ENCODE results near the gene SORBS1. TPM values are rescaled to one million over a fixed set of nuclear protein-coding genes. Genes with fewer than 3 reads are reported as not detected.

The SORBS1 gene
- total RNA-seq, 1 donor from 2014 or later, result 221 TPM

DNA sequence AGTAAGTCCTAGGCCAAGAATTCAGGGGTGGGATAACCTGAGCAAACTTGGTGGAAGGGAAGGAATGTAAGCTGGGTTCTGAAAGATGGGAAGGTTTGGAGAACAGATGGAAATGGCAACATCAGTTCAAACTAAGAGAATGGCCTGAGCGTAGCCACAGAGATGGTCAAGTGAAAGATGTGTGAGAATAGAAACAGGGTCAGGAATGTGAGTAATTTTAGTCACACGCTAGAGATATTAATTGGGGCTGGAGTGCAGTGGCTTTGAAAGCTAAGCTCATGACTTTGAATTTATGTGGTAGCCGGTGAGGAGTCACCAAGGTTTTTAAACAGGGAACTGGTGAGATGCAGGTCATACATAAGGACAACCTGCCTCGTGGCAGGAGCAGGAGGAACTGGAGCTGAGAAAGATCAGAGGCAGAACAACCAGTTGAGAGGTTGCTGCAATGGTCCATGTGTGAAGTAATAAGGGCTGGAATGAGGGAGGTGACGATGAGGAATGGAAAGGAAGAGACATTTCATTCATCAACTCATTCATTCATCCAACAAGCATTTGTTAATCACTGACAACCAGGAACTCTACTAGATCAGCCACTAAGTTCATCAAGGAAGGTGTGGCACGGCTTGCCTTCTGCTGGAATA, 12.9 kb upstream of the SORBS1 start:
- no peak overlapping the region for H3K4me3 Mint-ChIP-seq (ENCODE audit: unreplicated experiment)
- H3K27me3 Mint-ChIP-seq (ENCODE audit: unreplicated experiment), result peaks cover 1% of the 10 kb centered on the region
- H3K36me3 Mint-ChIP-seq (ENCODE audit: unreplicated experiment), result no peaks in the 10 kb centered on the region
- no peak for DNase-seq
- peaks cover 16% of the 10 kb centered on the region for H3K4me1 Mint-ChIP-seq (ENCODE audit: low read depth, unreplicated experiment)
- no peak overlapping the region for H3K27ac Mint-ChIP-seq (ENCODE audit: unreplicated experiment)
- TF ChIP-seq, protein P1, sequence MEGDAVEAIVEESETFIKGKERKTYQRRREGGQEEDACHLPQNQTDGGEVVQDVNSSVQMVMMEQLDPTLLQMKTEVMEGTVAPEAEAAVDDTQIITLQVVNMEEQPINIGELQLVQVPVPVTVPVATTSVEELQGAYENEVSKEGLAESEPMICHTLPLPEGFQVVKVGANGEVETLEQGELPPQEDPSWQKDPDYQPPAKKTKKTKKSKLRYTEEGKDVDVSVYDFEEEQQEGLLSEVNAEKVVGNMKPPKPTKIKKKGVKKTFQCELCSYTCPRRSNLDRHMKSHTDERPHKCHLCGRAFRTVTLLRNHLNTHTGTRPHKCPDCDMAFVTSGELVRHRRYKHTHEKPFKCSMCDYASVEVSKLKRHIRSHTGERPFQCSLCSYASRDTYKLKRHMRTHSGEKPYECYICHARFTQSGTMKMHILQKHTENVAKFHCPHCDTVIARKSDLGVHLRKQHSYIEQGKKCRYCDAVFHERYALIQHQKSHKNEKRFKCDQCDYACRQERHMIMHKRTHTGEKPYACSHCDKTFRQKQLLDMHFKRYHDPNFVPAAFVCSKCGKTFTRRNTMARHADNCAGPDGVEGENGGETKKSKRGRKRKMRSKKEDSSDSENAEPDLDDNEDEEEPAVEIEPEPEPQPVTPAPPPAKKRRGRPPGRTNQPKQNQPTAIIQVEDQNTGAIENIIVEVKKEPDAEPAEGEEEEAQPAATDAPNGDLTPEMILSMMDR (IDR thresholded peaks at IDR 0.05; ENCODE audit: partially characterized antibody, unreplicated experiment), result no peak
- H3K9me3 Mint-ChIP-seq (ENCODE audit: unreplicated experiment), result no peaks in the 10 kb centered on the region

DNA sequence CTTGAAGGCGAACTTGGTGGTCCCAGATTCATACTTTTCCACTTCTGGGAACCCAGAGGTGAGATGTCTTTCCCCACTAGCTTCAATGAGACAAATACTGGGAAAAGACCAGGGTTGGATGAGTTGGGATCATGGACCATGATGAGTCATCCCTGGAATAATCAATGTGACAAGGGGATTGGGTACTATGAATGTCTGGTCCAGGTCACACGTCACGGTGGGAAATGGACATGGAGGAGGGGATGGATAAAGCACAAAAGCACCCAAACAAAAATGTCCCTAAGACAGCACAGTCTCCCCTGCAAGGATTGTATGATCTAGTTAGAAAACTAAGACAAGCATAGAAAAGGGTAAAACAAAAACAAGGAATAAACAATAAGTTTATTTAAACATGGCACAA, 12.4 kb upstream of the SORBS1 start:
- no peaks in the 10 kb centered on the region for H3K9me3 Mint-ChIP-seq (ENCODE audit: unreplicated experiment)
- H3K27me3 Mint-ChIP-seq (ENCODE audit: unreplicated experiment), result peaks cover 1% of the 10 kb centered on the region
- peak overlapping the region; percentile 5 for H3K27ac Mint-ChIP-seq (ENCODE audit: unreplicated experiment)
- H3K4me1 Mint-ChIP-seq (ENCODE audit: low read depth, unreplicated experiment), result peaks cover 16% of the 10 kb centered on the region
- peak overlapping the region; percentile 31 for H3K4me3 Mint-ChIP-seq (ENCODE audit: unreplicated experiment)
- TF ChIP-seq, protein P1 (IDR thresholded peaks at IDR 0.05; ENCODE audit: partially characterized antibody, unreplicated experiment), result no peak
- DNase-seq, result no peak
- H3K36me3 Mint-ChIP-seq (ENCODE audit: unreplicated experiment), result no peaks in the 10 kb centered on the region

DNA sequence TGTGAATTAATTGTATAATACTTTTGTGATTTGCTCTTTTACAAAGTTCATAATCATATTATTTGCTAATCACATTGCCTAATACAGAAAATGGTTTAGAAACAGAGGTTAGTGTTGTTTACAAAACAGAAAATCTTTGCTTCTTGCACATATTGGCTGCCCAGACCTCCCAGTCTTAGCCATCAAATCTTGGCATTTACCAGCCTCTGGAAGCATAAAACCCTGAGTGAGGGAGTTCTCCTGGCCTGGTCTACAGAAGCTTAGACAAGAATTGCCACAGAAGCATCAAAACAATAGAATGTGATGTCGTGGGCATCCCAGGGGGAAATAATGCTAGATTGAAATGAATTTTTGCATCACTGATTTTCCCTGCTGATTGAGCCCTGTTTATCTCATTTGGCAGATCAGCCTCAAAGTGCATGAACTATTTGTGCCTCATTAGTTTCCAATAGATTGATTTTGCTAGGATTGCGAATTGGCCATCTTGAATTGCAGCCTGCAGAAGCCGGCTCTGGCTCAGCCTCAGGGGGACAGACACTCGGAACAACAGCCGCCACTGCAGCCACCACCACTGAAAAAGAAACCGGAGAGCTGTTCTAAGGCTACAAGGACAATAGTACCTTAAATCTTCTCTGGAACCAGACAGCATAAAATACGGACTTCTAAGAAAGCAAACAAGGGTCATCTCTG, 11.1 kb upstream of the SORBS1 start:
- no peak for DNase-seq
- no peaks in the 10 kb centered on the region for H3K36me3 Mint-ChIP-seq (ENCODE audit: unreplicated experiment)
- peak overlapping the region; percentile 64 for H3K4me3 Mint-ChIP-seq (ENCODE audit: unreplicated experiment)
- TF ChIP-seq, protein P1 (IDR thresholded peaks at IDR 0.05; ENCODE audit: partially characterized antibody, unreplicated experiment), result no peak
- peaks cover 16% of the 10 kb centered on the region for H3K4me1 Mint-ChIP-seq (ENCODE audit: low read depth, unreplicated experiment)
- H3K9me3 Mint-ChIP-seq (ENCODE audit: unreplicated experiment), result no peaks in the 10 kb centered on the region
- H3K27ac Mint-ChIP-seq (ENCODE audit: unreplicated experiment), result peak overlapping the region; percentile 85
- peaks cover 1% of the 10 kb centered on the region for H3K27me3 Mint-ChIP-seq (ENCODE audit: unreplicated experiment)

DNA sequence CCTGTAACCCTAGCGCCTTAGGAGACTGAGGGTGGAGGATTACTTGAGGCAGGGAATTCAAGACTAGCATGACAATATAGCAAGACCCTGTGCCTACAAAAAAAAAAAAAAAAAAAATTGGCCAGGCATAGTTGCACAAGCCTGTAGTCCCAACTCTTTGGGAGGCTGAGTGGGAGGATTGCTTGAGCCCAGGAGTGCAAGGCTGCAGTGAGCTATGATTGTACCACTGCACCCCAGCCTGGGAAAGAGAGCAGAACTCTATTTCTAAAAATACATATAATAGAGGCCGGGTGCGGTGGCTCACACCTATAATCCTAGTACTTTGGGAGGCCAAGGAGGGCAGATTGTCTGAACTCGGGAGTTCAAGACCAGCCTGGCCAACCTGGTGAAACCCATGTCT, 10.2 kb upstream of the SORBS1 start:
- Mint-ChIP-seq H3K27ac (ENCODE audit: unreplicated experiment) (no peak overlapping the region), H3K4me3 (ENCODE audit: unreplicated experiment) (no peak overlapping the region), H3K36me3 (ENCODE audit: unreplicated experiment) (no peaks in the 10 kb centered on the region), H3K9me3 (ENCODE audit: unreplicated experiment) (no peaks in the 10 kb centered on the region), H3K4me1 (ENCODE audit: low read depth, unreplicated experiment) (peaks cover 16% of the 10 kb centered on the region), H3K27me3 (ENCODE audit: unreplicated experiment) (peaks cover 1% of the 10 kb centered on the region)
- TF ChIP-seq, protein P1 (IDR thresholded peaks at IDR 0.05; ENCODE audit: partially characterized antibody, unreplicated experiment), result no peak
- DNase-seq, result no peak

DNA sequence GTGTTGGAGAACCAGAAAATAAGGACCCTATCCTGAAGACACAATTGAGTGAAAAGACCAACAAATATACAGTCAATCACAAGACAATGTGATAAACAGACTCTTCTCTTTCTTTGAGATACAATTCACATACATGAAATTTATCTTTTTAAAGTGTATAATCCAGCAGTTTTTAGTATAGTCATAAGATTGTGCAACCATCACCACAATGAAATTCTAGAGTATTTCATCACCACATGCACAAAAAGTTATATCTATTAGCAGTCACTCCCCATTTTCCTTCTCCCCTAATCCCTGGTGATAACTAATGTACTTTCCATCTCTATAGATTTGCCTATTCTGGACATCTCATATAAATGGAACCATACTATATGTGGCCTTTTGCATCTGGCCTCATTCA, 8.2 kb upstream of the SORBS1 start:
- TF ChIP-seq, protein P1 (IDR thresholded peaks at IDR 0.05; ENCODE audit: partially characterized antibody, unreplicated experiment), result no peak
- H3K4me3 Mint-ChIP-seq (ENCODE audit: unreplicated experiment), result no peak overlapping the region
- no peaks in the 10 kb centered on the region for H3K9me3 Mint-ChIP-seq (ENCODE audit: unreplicated experiment)
- DNase-seq, result no peak
- H3K27ac Mint-ChIP-seq (ENCODE audit: unreplicated experiment), result no peak overlapping the region
- H3K27me3 Mint-ChIP-seq (ENCODE audit: unreplicated experiment), result peaks cover 1% of the 10 kb centered on the region
- H3K36me3 Mint-ChIP-seq (ENCODE audit: unreplicated experiment), result no peaks in the 10 kb centered on the region
- H3K4me1 Mint-ChIP-seq (ENCODE audit: low read depth, unreplicated experiment), result peaks cover 21% of the 10 kb centered on the region

Measured in glutamatergic neuron (in vitro differentiated cells).